Karpas-422 (cell line): ENCODE data around the gene RASL11B. TPM values are rescaled to one million over a fixed set of nuclear protein-coding genes. Genes with fewer than 3 reads are reported as not detected.

Experiments used
- DNase-seq: peaks from one replicate; pipeline ENCODE4 v3.0.0-alpha.2; 2015
- H2AFZ ChIP-seq: fragments of 200-600 bp; sonication (generic); 2 replicates; pipeline ENCODE4 v1.6.1; 2014; ENCODE audit warnings: antibody characterized with exemption, low read length, mixed read lengths
- H3K27ac ChIP-seq: fragments of 200-600 bp; sonication (generic); 2 replicates; pipeline ENCODE4 v1.5.1; 2014; ENCODE audit warnings: mild to moderate bottlenecking, low read length, moderate library complexity
- H3K27me3 ChIP-seq: fragments of 200-600 bp; sonication (generic); 2 replicates; pipeline ENCODE4 v1.6.1; 2014; ENCODE audit warnings: low read length, mixed read lengths
- H3K36me3 ChIP-seq: fragments of 200-600 bp; sonication (generic); 2 replicates; pipeline ENCODE4 v1.6.1; 2014; ENCODE audit warnings: low read length, mixed read lengths; ENCODE audit not compliant: insufficient read depth
- H3K4me1 ChIP-seq: fragments of 200-600 bp; sonication (generic); 2 replicates; pipeline ENCODE4 v1.6.1; 2014; ENCODE audit warnings: mild to moderate bottlenecking, low read length, mixed read lengths
- H3K4me2 ChIP-seq: fragments of 200-600 bp; sonication (generic); 2 replicates; pipeline ENCODE4 v1.6.1; 2014; ENCODE audit warnings: low read length, low read depth, mild to moderate bottlenecking; ENCODE audit not compliant: poor library complexity, severe bottlenecking
- H3K4me3 ChIP-seq: fragments of 200-600 bp; sonication (generic); 2 replicates; pipeline ENCODE4 v1.5.1; 2014; ENCODE audit warnings: mild to moderate bottlenecking, antibody characterized with exemption, low read length, mixed read lengths
- H3K79me2 ChIP-seq: fragments of 200-600 bp; sonication (generic); 2 replicates; pipeline ENCODE4 v1.6.1; 2014; ENCODE audit warnings: mild to moderate bottlenecking, low read length, mixed read lengths
- H3K9ac ChIP-seq: fragments of 200-600 bp; sonication (generic); 2 replicates; pipeline ENCODE4 v1.6.0; 2014; ENCODE audit warnings: low read length
- H3K9me2 ChIP-seq: fragments of 200-600 bp; sonication (generic), shearing (Covaris generic); replicated peaks from 2 replicates; pipeline ENCODE4 v1.6.0; 2014; ENCODE audit warnings: mild to moderate bottlenecking, low read length, moderate library complexity; ENCODE audit not compliant: insufficient read depth
- H3K9me3 ChIP-seq: fragments of 300-700, 200-600 bp; sonication (generic); 2 replicates; pipeline ENCODE4 v1.6.1; 2014; ENCODE audit warnings: low read length, mixed read lengths
- H4K20me1 ChIP-seq: fragments of 200-600 bp; sonication (generic); 2 replicates; pipeline ENCODE4 v1.6.1; 2014; ENCODE audit warnings: mild to moderate bottlenecking, antibody characterized with exemption, low read length, low read depth; ENCODE audit not compliant: insufficient read depth
- total RNA-seq: library from RNA; depleted of rRNA; stranded (reverse); fragments of >200 nt; shearing (Covaris generic); gene quantifications from 2 replicates; pipeline ENCODE4 v1.2.3, GENCODE V29; 2014; ENCODE audit warnings: low replicate concordance

RASL11B gene
- total RNA-seq, 1 experiment from 2014 or later: not detected

DNA sequence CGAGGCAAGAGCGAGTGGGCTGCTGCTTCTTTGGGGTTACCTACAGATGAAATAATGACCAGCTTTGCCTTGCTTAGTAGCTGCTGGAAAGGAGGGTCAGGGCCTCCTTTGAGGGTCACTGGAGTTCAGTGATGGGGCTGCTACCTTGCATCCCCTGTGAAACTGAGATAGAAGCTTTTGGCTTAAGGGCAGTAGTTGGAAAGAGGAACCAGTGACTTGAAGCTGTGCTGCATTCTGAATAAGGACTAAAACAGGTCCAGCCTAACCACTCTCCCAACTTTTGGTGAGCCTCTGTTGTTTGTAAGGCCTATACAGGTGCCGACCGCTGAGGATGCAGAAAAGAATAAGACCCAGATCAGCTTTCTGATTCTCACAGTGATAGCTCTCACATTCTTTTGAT, 41.2 kb downstream of the RASL11B start:
- no peak overlapping the region for H3K27ac ChIP-seq
- no peak overlapping the region for H3K9ac ChIP-seq
- H3K36me3 ChIP-seq: no peaks in the 10 kb centered on the region
- H3K9me2 ChIP-seq: no peaks in the 10 kb centered on the region
- no peaks in the 10 kb centered on the region for H3K4me1 ChIP-seq
- no peaks in the 10 kb centered on the region for H4K20me1 ChIP-seq
- no peak overlapping the region for H3K4me2 ChIP-seq
- no peaks in the 10 kb centered on the region for H3K27me3 ChIP-seq
- no peak overlapping the region for H2AFZ ChIP-seq
- H3K9me3 ChIP-seq: no peaks in the 10 kb centered on the region
- DNase-seq: no peak
- H3K4me3 ChIP-seq: no peak overlapping the region
- H3K79me2 ChIP-seq: no peaks in the 10 kb centered on the region

DNA sequence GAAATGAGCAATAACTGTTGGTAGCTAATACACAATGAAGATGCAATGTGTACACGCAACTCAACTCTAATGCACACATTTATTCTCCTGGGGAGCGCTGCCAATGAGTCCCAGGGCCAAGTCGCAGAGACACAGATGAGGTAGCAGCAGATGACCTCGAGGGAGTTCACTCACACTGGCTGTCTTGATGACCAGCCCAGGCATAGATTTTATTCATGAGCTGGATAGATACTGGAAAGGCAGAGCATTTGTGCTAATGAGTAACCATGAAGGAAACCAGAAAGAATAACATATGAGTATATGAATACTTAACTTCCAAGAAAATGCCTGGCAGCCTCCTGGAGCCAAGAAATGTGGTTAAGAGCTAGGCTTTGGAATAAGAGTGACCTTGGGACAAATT, 42.3 kb downstream of the RASL11B start:
- no peaks in the 10 kb centered on the region for H3K9me2 ChIP-seq
- no peaks in the 10 kb centered on the region for H3K4me1 ChIP-seq
- H3K79me2 ChIP-seq: no peaks in the 10 kb centered on the region
- H3K27ac ChIP-seq: no peak overlapping the region
- no peak overlapping the region for H3K4me2 ChIP-seq
- H3K4me3 ChIP-seq: no peak overlapping the region
- no peak for DNase-seq
- H3K27me3 ChIP-seq: no peaks in the 10 kb centered on the region
- no peak overlapping the region for H3K9ac ChIP-seq
- no peaks in the 10 kb centered on the region for H3K9me3 ChIP-seq
- H2AFZ ChIP-seq: no peak overlapping the region
- H3K36me3 ChIP-seq: no peaks in the 10 kb centered on the region
- H4K20me1 ChIP-seq: no peaks in the 10 kb centered on the region

DNA sequence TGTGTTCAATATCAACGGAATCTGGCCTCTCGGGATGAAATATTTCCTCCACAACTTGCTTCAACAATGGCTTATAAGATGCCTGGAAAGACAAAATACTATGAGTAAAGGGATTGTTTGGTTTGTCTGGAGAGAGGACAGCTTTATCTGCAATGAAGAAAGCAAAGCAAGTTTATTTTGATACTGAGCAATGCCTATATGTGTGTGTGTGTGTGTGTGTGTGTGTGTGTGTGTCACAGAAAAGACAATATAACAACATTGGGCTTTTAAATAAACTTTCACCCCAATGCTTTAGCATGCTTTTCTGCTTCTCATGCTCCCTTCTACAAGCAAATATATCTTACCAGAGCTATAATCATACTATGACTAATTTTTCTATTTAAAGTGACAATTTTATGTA, 45.4 kb downstream of the RASL11B start:
- Histone ChIP-seq H3K4me2 (no peak overlapping the region), H3K9me2 (no peaks in the 10 kb centered on the region), H3K27ac (no peak overlapping the region), H4K20me1 (no peaks in the 10 kb centered on the region), H3K9me3 (no peaks in the 10 kb centered on the region), H3K27me3 (no peaks in the 10 kb centered on the region), H3K4me1 (no peaks in the 10 kb centered on the region), H3K9ac (no peak overlapping the region), H3K36me3 (no peaks in the 10 kb centered on the region), H2AFZ (no peak overlapping the region), H3K4me3 (no peak overlapping the region), H3K79me2 (no peaks in the 10 kb centered on the region)
- DNase-seq: no peak

DNA sequence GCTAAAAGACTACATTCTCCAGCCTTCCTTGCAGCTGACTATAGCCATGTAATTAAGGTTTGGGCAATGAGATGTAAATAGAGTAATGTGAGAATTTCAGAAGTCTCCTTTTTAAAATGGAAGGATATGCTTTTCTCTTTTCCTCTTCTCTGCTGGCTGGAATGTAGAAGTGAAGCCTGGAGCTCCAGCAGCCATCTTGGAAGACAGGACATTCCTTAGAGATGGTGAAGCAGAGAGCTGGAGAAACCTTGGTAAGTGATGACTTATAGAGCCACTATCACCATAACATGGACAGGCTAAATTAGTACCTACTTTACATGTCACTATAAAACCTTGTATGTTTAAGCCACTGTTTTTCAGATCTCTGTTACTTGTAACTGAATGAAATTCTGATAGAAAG, 48.0 kb downstream of the RASL11B start:
- Histone ChIP-seq H3K27ac (no peak overlapping the region), H3K9me3 (no peaks in the 10 kb centered on the region), H3K9me2 (no peaks in the 10 kb centered on the region), H3K4me3 (no peak overlapping the region), H3K79me2 (no peaks in the 10 kb centered on the region), H3K36me3 (no peaks in the 10 kb centered on the region), H3K27me3 (no peaks in the 10 kb centered on the region), H3K4me2 (no peak overlapping the region), H2AFZ (no peak overlapping the region), H3K9ac (no peak overlapping the region), H4K20me1 (no peaks in the 10 kb centered on the region), H3K4me1 (no peaks in the 10 kb centered on the region)
- no peak for DNase-seq

- Histone ChIP-seq H3K9ac (no peak overlapping the region), H3K9me3 (no peaks in the 10 kb centered on the region), H3K4me1 (no peaks in the 10 kb centered on the region), H3K9me2 (no peaks in the 10 kb centered on the region), H3K4me3 (no peak overlapping the region), H3K79me2 (no peaks in the 10 kb centered on the region), H3K27ac (no peak overlapping the region), H3K27me3 (no peaks in the 10 kb centered on the region), H3K36me3 (no peaks in the 10 kb centered on the region), H3K4me2 (no peak overlapping the region), H4K20me1 (no peaks in the 10 kb centered on the region), H2AFZ (no peak overlapping the region)
- peak; percentile 89 for DNase-seq
Observed at GRCh38 chr4:52911684-52912294, 49.7 kb downstream of the RASL11B start.

GRCh38 chr4:52912608-52913007, 50.5 kb downstream of the RASL11B start:
- Histone ChIP-seq H4K20me1 (no peaks in the 10 kb centered on the region), H3K9ac (no peak overlapping the region)

GRCh38 chr4:52914051-52914605, 52.0 kb downstream of the RASL11B start:
- Histone ChIP-seq H3K27ac (no peak overlapping the region), H3K27me3 (no peaks in the 10 kb centered on the region), H3K4me3 (no peak overlapping the region), H3K9me3 (no peaks in the 10 kb centered on the region), H2AFZ (no peak overlapping the region), H3K79me2 (no peaks in the 10 kb centered on the region), H3K36me3 (no peaks in the 10 kb centered on the region), H3K9me2 (no peaks in the 10 kb centered on the region), H3K4me1 (no peaks in the 10 kb centered on the region), H3K9ac (no peak overlapping the region), H3K4me2 (no peak overlapping the region), H4K20me1 (no peaks in the 10 kb centered on the region)
- no peak for DNase-seq

More at GRCh38 chr4:52912608-52913007, 50.5 kb downstream of the RASL11B start:
- no peaks in the 10 kb centered on the region for H3K9me3 ChIP-seq
- H3K4me1 ChIP-seq: no peaks in the 10 kb centered on the region
- no peaks in the 10 kb centered on the region for H3K36me3 ChIP-seq
- DNase-seq: no peak
- no peak overlapping the region for H3K4me2 ChIP-seq
- no peaks in the 10 kb centered on the region for H3K79me2 ChIP-seq
- H3K27ac ChIP-seq: no peak overlapping the region
- no peak overlapping the region for H3K4me3 ChIP-seq
- H3K9me2 ChIP-seq: no peaks in the 10 kb centered on the region
- H2AFZ ChIP-seq: no peak overlapping the region
- H3K27me3 ChIP-seq: no peaks in the 10 kb centered on the region

DNA sequence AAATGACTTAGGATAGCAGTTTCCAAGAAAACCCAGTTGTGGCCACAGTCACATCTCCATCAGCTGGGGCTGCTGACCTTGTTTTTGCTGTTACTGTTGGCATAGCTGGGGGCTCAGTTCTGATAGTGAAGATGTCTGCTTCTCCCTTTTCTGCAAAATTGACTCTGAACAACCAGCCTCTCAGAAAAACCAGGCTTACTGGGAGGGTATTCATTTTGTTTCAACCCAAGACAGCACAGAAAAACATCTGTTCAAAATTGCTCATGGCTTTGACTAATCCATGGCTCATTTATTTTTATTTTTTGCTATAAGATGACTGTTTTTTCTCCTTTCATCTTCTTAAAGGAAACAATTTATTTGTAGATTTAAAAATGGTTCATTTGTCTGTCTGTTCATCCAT, 53.1 kb downstream of the RASL11B start:
- H3K79me2 ChIP-seq: no peaks in the 10 kb centered on the region
- no peaks in the 10 kb centered on the region for H3K9me3 ChIP-seq
- H3K9ac ChIP-seq: no peak overlapping the region
- no peak for DNase-seq
- H4K20me1 ChIP-seq: no peaks in the 10 kb centered on the region
- no peak overlapping the region for H3K4me2 ChIP-seq
- no peaks in the 10 kb centered on the region for H3K27me3 ChIP-seq
- no peak overlapping the region for H2AFZ ChIP-seq
- no peaks in the 10 kb centered on the region for H3K9me2 ChIP-seq
- no peak overlapping the region for H3K4me3 ChIP-seq
- no peak overlapping the region for H3K27ac ChIP-seq
- H3K4me1 ChIP-seq: no peaks in the 10 kb centered on the region
- no peaks in the 10 kb centered on the region for H3K36me3 ChIP-seq
